Glomerular visceral epithelial cell (primary cell): ENCODE data around the gene UBE3B.
A peak's percentile ranks its signal among the peaks of the same experiment; 100 is the strongest.

ENCODE experiments used
- DNase-seq: peaks from one replicate; pipeline ENCODE4 v3.0.0-alpha.2; 2016; ENCODE audit errors: extremely low spot score

UBE3B gene

DNA sequence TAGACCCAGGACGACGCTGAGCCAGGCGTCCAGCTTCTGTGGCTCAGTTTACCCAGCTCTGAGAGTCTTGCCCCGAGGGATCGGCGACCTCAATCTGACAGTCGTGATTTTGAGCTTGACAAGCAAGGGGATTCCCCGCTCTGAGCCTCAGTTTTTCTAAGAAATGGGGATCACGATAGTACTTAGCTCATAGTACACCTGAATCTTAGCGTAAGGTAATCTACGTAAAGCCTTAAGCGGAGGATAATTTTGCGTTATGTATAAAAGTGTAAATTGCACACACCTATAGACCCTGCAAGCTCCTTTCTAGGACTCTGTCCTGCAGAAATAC, 96.4 kb downstream of the UBE3B start:
- DNase-seq, result no peak

DNA sequence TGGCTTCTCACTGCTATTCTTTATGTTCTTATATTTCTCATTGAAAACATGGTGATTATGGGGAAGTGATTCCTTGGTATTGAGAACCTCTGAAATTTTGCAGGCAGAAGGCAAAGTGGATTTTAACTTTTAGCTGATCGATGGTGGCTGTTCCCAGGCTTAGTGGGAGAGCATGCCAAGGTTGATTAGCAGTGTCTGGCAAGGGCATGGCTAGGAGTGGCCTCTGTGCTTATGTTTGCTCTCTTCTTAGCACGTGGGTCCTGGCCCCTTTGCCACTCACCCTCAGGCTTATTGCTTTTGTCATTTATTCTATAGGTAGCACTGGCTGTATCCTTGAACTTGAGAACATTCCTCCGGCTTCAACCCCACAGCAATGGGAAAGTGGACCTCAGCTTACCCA, 98.2 kb downstream of the UBE3B start:
- DNase-seq, result no peak

DNA sequence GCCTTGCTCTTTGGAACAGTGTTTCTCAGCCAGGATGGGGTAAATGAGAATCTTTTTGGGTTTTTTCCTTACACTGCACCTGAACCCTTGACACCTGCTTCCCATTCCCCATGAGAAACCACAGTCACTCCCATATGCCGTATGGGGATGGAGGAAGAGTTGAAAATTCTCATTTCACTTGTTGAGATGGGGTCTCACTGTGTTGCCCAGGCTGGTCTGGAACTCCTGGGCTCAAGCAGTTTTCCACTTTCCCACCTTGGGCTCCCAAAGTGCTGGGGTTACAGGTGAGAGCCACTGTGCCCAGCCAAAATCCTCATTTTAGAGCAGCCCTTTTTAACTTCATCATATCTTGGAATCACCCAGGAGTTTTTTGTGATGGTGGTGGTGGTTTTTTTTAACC, 99.9 kb downstream of the UBE3B start:
- no peak for DNase-seq

DNA sequence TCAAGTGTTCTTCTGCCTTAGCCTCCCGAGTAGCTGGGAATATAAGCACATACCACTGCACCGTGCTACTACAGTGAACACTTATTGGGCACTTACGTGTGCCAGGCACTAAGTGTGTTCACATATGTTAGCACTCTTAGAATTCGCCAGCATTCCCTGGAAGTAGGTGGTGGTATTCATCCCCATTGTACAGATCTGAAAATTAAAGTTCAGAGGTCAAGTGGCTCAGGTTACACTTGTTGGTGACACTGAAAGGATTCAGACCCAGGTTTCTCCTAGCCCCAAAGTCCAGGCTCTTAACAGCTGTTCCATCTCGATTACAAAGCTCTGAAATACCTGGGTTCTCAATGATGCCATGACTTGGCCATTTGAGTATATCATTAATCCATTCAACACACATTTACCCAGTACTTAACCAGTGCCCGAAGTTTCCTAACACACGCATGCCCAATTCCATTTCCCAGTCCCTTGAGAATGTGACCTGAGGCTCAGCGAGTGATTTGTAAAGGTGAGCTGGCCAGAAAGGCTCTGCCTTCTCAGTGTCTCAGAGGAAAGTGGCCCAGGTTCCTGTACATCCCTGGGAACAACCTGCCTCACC, 101.0 kb downstream of the UBE3B start:
- no peak for DNase-seq

DNA sequence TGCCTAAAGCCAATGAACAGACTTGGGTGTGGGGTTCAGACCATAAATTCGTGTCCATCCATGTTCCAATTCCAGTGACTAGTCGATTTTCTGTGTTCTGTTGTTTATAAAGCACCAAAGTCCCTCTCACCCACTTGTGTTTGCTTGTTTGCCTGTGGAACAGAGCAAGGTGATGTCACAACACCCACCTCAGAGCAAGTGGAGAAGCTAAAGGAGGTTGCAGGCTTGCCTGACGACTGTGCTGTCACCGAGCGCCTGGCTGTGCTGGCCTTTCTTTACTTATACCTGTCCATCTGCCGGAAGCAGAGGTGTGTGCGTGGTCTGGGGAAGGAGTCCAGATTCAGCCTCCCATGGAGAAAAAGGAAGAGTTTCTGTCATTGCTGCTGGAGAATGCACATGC, 102.2 kb downstream of the UBE3B start:
- DNase-seq, result no peak

DNA sequence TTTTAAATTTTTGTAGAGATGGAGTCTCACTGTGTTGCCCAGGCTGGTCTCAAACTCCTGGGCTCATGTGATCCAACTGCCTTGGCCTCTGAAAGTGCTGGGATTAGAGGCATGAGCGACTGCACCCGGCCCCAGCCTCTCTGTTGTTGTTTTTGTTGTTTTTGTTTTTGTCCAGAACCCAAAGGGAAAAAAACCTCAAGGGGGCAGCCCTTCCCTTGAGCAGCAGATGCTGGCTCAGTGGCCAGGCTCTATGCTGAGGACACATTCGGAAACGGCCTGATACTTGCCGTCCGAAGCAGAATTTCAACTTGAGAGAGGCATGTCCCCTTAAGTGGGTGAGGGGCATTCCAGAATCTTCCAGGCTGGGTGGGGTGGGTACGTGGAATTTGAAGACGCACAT, 102.8 kb downstream of the UBE3B start:
- DNase-seq, result no peak

DNA sequence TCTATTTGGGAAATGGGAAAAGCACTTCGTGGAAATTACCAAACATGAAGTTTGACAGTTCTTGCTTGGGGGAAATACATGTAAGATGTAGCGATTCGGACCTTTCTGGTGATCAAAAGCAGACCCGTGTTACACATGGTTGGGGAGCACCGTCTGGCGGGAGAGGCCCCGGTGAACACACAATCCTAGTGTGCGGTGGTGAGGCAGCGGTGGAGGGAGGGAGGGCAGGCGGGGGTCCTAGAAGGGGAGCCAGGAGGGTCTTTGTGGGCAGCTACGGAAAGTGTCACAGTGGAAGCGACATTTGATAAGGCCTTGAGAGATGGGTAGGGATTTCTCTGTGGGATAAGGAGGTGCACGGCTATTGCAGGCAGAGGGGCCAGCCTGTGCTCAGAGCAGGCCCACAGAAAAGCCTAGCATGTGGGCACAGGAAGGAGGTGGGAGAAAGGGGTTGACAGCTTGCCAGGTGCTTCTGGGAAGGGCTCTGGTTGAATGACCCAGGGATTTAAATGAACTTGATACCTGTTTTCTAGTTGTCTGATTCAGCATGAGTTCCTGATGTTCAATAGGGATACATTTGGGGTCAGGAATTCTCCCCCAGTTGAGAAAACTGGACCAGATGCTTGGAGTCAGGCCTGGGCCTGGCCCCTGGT, 103.4 kb downstream of the UBE3B start:
- DNase-seq, result no peak

DNA sequence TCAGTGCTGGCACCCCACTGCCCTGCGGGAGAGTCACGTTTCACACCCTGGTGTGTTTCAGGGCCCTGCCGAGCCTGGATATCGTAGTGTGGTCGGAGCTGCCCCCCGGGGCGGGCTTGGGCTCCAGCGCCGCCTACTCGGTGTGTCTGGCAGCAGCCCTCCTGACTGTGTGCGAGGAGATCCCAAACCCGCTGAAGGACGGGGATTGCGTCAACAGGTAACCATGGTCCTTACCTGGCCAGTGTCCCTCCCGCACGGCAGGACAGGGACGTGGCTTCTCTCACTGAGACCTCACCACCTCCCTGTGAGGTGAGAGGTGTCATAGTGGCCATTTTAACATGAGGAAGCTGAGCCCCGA, 103.9 kb downstream of the UBE3B start:
- DNase-seq, result no peak

DNA sequence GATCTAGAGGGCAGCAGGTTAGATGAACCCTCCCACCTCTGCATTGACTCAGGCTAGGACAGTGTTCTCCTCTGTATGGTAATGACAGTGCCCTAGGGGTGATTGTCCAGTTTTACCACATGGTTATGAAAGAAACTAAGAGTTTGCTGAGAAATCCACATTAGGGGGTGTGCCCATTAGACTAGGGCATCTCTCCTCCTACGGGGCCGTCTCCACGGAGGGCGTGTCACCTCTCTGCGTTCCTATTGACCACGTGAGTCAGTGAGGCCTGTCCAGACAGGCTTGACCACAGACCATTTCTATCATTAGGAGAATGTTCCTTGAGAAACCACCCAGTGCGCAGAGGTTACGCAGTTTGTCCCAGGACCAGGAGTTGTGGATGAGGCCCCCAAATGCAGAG, 104.4 kb downstream of the UBE3B start:
- DNase-seq, result peak; percentile 59

DNA sequence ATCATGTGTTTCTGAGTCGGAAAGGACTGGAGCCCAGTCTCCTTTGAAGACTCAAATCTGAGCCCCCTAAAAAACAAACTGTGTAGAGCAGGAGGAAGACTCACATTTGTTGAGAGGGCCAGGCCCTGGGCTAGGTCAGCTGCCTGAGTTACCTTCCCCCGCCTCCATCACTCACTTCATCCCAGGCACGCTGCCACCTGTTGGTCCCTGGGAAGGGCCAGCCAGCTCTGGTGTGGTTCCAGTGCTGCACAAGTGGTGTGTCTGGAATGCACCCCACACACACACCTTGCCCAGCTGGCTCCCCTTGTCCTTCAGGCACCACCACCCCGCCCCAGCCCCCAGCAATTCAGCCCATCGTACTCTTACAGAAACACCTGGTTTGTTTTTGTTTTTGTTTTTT, 105.2 kb downstream of the UBE3B start:
- DNase-seq, result peak; percentile 12

DNA sequence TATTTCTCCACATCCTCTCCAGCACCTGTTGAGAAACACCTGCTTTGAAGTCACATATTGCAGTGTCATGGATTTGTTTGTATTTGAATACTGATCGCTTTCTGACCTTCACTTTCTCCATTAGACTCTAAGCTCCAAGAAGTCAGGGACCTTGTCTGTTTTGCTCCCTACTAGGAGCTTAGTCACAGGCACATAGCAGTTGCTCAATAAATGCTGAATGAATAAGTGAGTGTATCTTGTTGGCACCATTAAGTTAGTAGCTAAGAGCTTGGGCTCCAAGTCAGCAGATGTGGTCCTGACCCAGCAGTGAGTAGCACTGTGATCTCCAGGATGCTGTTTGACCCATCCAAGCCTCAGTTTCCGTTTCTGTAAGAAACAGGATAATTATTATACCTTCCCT, 106.3 kb downstream of the UBE3B start:
- no peak for DNase-seq
